SU-DHL-6 (cell line): Measurements from ENCODE around the gene DUS1L.

Experiments used
- CTCF ChIP-seq: fragments of 200-600 bp; sonication (generic); IDR thresholded peaks from one replicate; pipeline ENCODE4 v1.5.1; 2017; ENCODE audit warnings: antibody characterized with exemption, mild to moderate bottlenecking, low read length, moderate library complexity; ENCODE audit not compliant: insufficient read depth, poor library complexity, severe bottlenecking
- EZH2phosphoT487 ChIP-seq: fragments of 200-600 bp; sonication (generic), shearing (Covaris generic); conservative IDR thresholded peaks from 2 replicates; pipeline ENCODE4 v1.6.1; 2018; ENCODE audit warnings: mild to moderate bottlenecking, antibody characterized with exemption, low read length, moderate library complexity, mixed read lengths

GRCh38 chr17:82104797-82105416 is 39.3 kb upstream of the DUS1L start:
- TF ChIP-seq CTCF = no peak
- TF ChIP-seq EZH2phosphoT487 = no peak
